Mesodermal cell (in vitro differentiated cells): Measurements from ENCODE around the gene ZEB2.
A peak's percentile ranks its signal among the peaks of the same experiment; 100 is the strongest.

Experiments used
- H3K27ac ChIP-seq: 2 replicates; pipeline ENCODE4 v1.7.0; 2013; ENCODE audit warnings: mild to moderate bottlenecking, low read depth, low read length, moderate library complexity; ENCODE audit not compliant: severe bottlenecking
- H3K36me3 ChIP-seq: 2 replicates; pipeline ENCODE4 v1.7.1; 2013; ENCODE audit warnings: mild to moderate bottlenecking, low read length, moderate library complexity; ENCODE audit not compliant: control insufficient read depth, insufficient read depth
- H3K4me1 ChIP-seq: one replicate; pipeline ENCODE4 v1.7.1; 2013; ENCODE audit warnings: mild to moderate bottlenecking, low read length; ENCODE audit not compliant: insufficient read depth, control insufficient read depth, poor library complexity, severe bottlenecking
- H3K4me3 ChIP-seq: 2 replicates; pipeline ENCODE4 v1.7.0; 2013; ENCODE audit warnings: low read length, control low read depth, mild to moderate bottlenecking; ENCODE audit not compliant: insufficient read depth, poor library complexity, severe bottlenecking; ENCODE audit errors: extremely low read depth
- H3K9me3 ChIP-seq: 2 replicates; pipeline ENCODE4 v1.7.1; 2013; ENCODE audit warnings: mild to moderate bottlenecking, low read length, moderate library complexity; ENCODE audit not compliant: control insufficient read depth
- WGBS, 2 experiments: methylation state at CpG; one replicate each; pipeline ENCODE4 v1.1.5; 2013; ENCODE audit warnings: missing lambda C conversion rate in 2 of 2; ENCODE audit not compliant: insufficient coverage in 2 of 2; 5-methylcytosine and 5-hydroxymethylcytosine counted together

ZEB2 gene

DNA sequence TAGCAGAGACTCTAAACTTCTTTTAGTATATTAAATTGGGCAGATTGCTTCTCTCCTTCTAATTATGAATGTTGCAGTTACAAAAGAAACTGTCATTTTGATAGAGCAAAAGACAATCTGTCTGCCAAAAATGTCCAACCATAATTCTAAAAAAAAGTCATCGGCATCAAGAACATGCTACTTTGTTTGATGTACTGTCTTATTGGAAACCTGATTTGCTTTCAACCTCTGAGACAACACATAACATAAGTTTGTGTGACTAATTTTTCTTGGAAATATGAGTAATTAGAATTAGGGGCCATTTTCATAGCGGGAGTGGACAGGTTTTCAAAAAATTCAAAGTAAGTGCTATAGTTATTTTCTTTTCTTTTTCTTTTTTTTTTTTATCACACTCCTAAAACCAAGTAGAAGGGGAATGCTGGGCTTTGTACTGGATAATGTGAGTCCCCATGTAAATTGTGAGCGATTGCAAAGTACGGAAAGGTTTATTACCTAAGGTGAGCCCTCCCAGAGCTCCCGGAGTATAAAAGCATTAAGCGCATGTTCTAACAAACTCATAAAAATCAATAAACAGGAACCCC is 59.1 kb downstream of the ZEB2 start:
- Histone ChIP-seq H3K27ac (no peak overlapping the region), H3K9me3 (no peaks in the 10 kb centered on the region), H3K4me1 (peaks cover 58% of the 10 kb centered on the region)

DNA sequence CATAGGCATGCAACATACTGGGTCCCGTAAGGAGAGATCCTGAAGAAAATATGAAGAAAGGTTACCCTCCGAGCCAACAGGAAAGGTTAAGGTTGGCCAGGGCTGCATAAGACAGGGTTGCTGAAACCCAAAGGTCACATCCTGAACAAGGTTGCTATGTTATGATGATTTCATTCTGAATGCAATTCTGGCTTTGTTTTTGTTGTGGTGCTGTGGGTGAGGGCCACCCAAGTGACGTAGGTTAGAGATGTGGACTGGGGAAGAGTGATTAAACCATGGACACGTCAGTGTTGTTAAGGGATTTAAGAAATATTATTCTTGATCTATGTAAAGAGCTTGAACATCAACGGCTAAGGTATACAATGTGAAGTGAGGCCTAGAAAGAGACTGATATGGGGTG is 60.0 kb downstream of the ZEB2 start:
- Histone ChIP-seq H3K4me1 (peaks cover 67% of the 10 kb centered on the region), H3K4me3 (no peak overlapping the region), H3K9me3 (no peaks in the 10 kb centered on the region), H3K27ac (peak overlapping the region; percentile 13), H3K36me3 (peaks cover 18% of the 10 kb centered on the region)
- 88 to 94% methylated on average over 4 of the region's 5 CpGs for WGBS, 2 experiments

More for the DNA sequence above, 59.1 kb downstream of the ZEB2 start:
- H3K4me3 ChIP-seq: no peak overlapping the region
- H3K36me3 ChIP-seq: peaks cover 25% of the 10 kb centered on the region
- WGBS, 2 experiments: 100% methylated on average over 1 of the region's 6 CpGs; no CpG with 5 or more reads in 1 of the 2 experiments

DNA sequence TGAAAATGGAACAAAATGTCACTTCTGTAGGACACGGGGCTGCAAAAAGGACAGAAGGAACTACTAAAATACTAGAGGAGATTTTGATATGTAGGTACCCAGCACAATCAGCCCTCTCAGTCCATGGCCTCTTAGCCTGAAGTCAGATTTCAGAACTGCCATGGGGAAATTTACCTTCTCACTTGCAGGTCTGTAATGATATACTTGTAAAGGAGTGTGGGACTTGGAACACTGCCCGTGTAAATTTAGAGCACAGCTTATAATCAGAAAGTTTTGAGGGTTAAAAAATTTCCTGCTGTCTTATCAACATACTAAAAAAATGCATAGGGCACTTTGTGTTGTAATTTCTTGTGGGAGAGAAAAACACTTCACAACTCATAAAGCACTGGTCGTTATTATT is 60.6 kb downstream of the ZEB2 start:
- Histone ChIP-seq H3K4me1 (peaks cover 73% of the 10 kb centered on the region), H3K27ac (no peak overlapping the region)
- WGBS, 2 experiments: 80% methylated on average over 1 of the region's 3 CpGs

DNA sequence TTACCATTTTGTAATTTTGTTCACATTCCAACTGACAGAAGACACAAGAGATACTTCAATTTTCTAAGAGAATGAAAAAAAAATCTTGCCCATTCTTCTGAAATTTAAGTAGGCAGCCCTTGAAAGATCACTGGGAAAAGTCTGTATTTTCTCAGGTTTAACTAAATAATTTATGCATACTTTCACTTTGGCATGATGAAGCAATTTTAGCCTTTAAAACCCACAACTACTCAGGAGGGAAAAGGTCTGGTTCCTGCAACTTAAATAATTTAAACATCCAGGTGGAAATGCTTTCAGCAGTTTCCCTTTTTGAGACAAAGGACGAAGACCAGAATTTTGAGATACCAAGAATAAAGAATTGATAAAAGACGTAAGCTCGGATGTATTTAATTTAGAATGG is 61.4 kb downstream of the ZEB2 start:
- H3K4me1 ChIP-seq: peaks cover 81% of the 10 kb centered on the region
- peaks cover 22% of the 10 kb centered on the region for H3K36me3 ChIP-seq
- H3K9me3 ChIP-seq: no peaks in the 10 kb centered on the region
- H3K4me3 ChIP-seq: no peak overlapping the region
- 97 to 100% methylated on average over 1 to 3 of the region's 3 CpGs for WGBS, 2 experiments
- no peak overlapping the region for H3K27ac ChIP-seq

More for the DNA sequence above, 60.6 kb downstream of the ZEB2 start:
- Histone ChIP-seq H3K36me3 (peaks cover 22% of the 10 kb centered on the region), H3K4me3 (no peak overlapping the region), H3K9me3 (no peaks in the 10 kb centered on the region)

DNA sequence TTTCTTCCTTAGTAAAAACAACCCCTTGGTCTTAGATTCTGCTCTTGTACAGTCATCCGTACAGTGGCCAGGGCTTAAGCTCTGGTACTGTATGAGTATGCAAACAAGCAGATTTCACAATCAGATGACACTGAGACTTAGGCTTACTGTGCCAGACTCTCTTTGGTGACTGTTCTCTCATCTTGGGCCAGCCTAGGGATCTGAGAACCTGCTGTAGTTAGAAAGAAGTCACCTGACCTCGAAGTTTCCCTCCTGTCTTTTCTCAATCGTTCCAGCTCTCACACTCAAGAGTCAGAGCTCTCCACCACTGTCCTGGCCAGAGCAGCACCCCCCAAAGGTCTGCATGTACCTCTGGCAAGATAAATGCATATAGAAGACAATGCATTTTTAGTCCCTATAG is 63.2 kb downstream of the ZEB2 start:
- Histone ChIP-seq H3K36me3 (peaks cover 15% of the 10 kb centered on the region), H3K4me1 (peaks cover 86% of the 10 kb centered on the region), H3K9me3 (no peaks in the 10 kb centered on the region), H3K4me3 (no peak overlapping the region), H3K27ac (peak overlapping the region; percentile 31)
- 63 to 87% methylated on average over 3 of the region's 3 CpGs for WGBS, 2 experiments

DNA sequence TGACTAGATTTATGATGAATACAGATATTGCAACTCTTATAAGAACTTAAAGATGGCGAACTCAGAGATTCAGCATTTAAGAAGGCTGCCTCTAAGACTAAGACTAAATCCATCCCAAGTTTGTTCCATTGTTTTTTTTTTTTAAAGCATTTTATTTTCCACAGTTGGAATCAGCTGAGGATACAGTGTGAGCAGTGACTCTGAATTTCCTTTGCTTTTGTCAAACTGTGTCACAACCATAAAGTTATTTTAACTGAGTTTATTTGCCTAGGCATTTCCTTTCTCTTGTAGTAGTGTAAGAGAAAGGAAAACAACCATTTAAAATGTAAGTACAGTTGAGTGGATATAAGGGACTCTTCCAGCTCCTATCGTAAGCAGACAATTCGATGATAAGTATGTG is 63.9 kb downstream of the ZEB2 start:
- H3K9me3 ChIP-seq: no peaks in the 10 kb centered on the region
- H3K4me3 ChIP-seq: no peak overlapping the region
- H3K36me3 ChIP-seq: peaks cover 9% of the 10 kb centered on the region
- H3K27ac ChIP-seq: peak overlapping the region; percentile 88
- peaks cover 86% of the 10 kb centered on the region for H3K4me1 ChIP-seq
- no CpG with 5 or more reads among the region's 3 CpGs for WGBS, 2 experiments

DNA sequence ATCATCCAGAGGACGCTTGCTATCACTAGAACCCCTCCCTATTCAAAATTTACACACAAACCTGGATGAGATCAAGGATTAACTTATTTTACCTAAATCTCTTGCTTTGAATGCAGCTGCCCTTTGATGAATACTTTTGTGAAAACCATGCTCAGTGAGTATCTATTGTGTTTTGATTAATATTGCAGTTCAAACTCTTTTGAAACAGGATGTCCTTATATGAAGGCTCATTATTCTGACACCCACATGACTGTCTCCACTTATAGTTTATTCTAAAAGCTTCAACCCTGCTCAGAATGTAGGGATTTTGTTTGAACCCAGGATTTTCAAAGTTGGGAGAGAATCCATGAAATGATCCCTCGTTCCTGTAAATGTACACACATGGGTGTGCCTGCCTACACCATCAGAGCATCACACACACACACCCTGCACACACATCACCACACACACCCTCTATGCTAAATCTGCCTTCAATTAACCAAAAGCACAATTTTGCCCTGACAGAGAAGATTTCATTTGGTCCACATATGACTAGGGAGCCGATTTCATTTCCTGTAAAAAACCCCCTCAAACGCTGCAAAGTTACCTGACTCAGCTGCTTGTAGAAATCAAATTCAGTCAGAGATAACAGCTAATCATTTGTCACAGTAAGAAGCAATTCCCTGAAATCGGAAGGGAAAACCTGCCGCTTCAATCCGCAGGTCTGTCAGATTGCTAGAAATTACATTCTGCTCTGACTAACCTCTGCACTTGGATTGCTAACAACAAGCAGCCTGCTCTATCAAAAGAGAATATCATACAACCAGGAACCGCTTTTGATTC is 65.2 kb downstream of the ZEB2 start:
- no peaks in the 10 kb centered on the region for H3K9me3 ChIP-seq
- no peak overlapping the region for H3K4me3 ChIP-seq

DNA sequence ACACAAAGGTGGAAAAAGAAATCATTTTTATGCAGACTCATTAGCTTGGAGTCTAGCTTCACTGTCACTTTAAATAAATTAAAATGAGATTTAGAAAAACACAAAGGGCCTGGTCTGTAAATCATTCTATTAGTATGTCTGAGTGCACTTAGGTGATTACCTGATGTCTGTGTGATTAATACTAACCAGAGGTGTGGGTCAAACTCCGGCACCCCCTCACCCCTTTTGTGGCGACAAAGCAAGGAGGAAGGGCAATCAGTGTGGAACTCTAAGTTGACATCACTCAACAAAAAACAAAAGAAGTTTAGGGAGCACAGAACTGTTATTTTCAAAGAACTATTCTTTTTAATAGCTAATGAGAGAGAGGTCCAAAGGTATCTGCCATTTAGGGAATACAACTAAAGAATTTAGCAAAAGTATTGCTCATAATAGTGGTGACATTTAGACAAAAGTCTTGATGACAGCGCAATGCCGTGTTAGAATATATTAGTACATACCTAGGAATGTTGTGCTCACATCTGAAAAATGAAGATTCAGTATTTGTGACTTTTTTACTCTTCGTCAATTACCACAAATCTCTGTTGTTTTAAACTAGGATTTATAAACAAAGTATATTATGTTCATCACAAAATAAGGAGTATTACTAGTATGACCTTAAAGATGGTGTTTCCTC is 66.3 kb downstream of the ZEB2 start:
- WGBS, 2 experiments: no CpG with 5 or more reads among the region's 5 CpGs
- H3K4me3 ChIP-seq: no peak overlapping the region
- no peaks in the 10 kb centered on the region for H3K9me3 ChIP-seq
- peaks cover 22% of the 10 kb centered on the region for H3K36me3 ChIP-seq
- peak overlapping the region; percentile 88 for H3K27ac ChIP-seq
- peaks cover 80% of the 10 kb centered on the region for H3K4me1 ChIP-seq

More for the DNA sequence above, 65.2 kb downstream of the ZEB2 start:
- 67 to 78% methylated on average over 7 to 8 of the region's 8 CpGs for WGBS, 2 experiments
- H3K4me1 ChIP-seq: peaks cover 76% of the 10 kb centered on the region
- peak overlapping the region; percentile 88 for H3K27ac ChIP-seq
- H3K36me3 ChIP-seq: peaks cover 12% of the 10 kb centered on the region

DNA sequence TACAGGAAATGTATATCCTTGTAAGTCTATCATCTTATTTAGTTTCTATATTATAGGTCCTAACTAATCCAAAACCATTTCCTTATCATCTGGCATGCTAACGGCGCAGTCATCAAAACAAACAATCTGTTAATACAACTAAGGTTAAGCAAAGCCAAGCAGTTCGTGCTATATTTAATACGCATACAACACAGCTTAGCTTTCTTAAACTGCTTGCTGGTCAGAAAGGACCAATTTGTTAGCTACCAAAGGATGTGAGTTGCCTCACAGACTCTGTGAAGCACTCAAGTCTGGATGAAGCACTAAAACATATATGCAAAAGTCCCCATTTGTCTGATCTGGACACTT is 67.0 kb downstream of the ZEB2 start:
- Histone ChIP-seq H3K4me3 (no peak overlapping the region), H3K36me3 (peaks cover 29% of the 10 kb centered on the region), H3K4me1 (peaks cover 80% of the 10 kb centered on the region), H3K27ac (peak overlapping the region; percentile 88), H3K9me3 (no peaks in the 10 kb centered on the region)
- 65 to 71% methylated on average over 4 of the region's 4 CpGs for WGBS, 2 experiments

DNA sequence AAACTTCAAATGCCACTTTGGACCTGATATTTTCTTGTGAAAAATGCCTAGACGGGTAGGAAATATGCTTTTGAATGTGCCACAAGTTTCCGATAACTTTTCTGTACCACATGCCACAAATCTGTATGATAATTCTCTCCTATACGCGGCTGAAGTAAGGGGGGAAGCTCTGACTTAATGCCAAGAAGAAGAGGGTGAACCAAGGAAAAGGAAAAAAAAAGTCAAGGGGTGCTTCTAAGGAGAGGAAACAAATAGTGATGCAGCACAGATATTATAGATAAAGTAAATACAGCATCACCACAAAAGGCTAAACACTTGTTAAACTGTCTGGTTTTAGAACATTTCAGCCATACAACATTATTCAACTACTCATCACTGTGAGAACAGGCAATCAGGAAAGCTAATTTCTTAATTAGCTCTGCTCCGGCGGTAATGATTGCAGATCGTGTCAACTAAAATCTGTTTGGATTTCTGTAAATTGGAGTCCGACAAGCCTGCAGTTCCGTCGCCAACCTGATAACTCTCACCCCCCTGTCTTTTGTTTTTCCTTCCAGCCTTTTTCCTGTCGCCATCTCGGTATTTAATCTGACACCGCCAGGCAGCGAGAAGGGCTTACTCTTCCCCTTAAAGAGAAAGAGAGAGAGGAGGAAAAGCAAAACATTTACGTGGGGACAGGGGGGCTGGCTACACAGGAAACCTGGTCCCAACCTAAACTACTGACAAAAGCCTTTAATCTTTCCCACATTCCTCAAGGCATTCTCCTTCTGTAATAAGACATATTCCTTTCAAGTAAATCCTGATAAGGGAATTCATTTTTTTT is 67.5 kb downstream of the ZEB2 start:
- Histone ChIP-seq H3K27ac (peak overlapping the region; percentile 88), H3K4me3 (peak overlapping the region; percentile 9), H3K4me1 (peaks cover 74% of the 10 kb centered on the region), H3K36me3 (peaks cover 34% of the 10 kb centered on the region), H3K9me3 (no peaks in the 10 kb centered on the region)
- 19 to 21% methylated on average over 4 to 6 of the region's 15 CpGs for WGBS, 2 experiments
